GM23248 (cell line): ENCODE measurements around the gene FBXO47. TPM values are rescaled to one million over a fixed set of nuclear protein-coding genes. Genes with fewer than 3 reads are reported as not detected.
A peak's percentile ranks its signal among the peaks of the same experiment; 100 is the strongest.

Source experiments
- DNase-seq: peaks from one replicate; pipeline ENCODE4 v3.0.0-alpha.2; 2015
- H2AFZ ChIP-seq: fragments of 200-600 bp; sonication (generic); 2 replicates; pipeline ENCODE4 v1.6.1; 2016; ENCODE audit warnings: antibody characterized with exemption
- H3F3A ChIP-seq: fragments of 200-600 bp; sonication (generic); 2 replicates; pipeline ENCODE4 v1.6.1; 2016; ENCODE audit warnings: mild to moderate bottlenecking, antibody characterized with exemption, mixed run types; ENCODE audit not compliant: insufficient read depth
- H3K27ac ChIP-seq: fragments of 200-600 bp; sonication (generic); 2 replicates; pipeline ENCODE4 v1.5.1; 2016; ENCODE audit warnings: mild to moderate bottlenecking
- H3K27me3 ChIP-seq: fragments of 200-600 bp; sonication (generic); replicated peaks from 2 replicates; pipeline ENCODE4 v1.6.1; 2016; ENCODE audit warnings: mild to moderate bottlenecking; ENCODE audit not compliant: insufficient read depth
- H3K36me3 ChIP-seq: fragments of 200-600 bp; sonication (generic); 2 replicates; pipeline ENCODE4 v1.6.1; 2016; ENCODE audit warnings: low read depth, mild to moderate bottlenecking
- H3K4me1 ChIP-seq: fragments of 200-600 bp; sonication (generic); 2 replicates; pipeline ENCODE4 v1.6.1; 2016; ENCODE audit warnings: mild to moderate bottlenecking; ENCODE audit not compliant: insufficient read depth
- H3K4me2 ChIP-seq: fragments of 200-600 bp; sonication (generic); one replicate; pipeline ENCODE4 v1.6.1; 2016; ENCODE audit warnings: mild to moderate bottlenecking; ENCODE audit not compliant: unreplicated experiment
- H3K4me3 ChIP-seq: fragments of 200-600 bp; sonication (generic); 2 replicates; pipeline ENCODE4 v1.5.1; 2016; ENCODE audit warnings: mild to moderate bottlenecking
- H3K79me2 ChIP-seq: fragments of 200-600 bp; sonication (generic); 2 replicates; pipeline ENCODE4 v1.6.1; 2016; ENCODE audit warnings: mild to moderate bottlenecking; ENCODE audit not compliant: insufficient read depth
- H3K9ac ChIP-seq: fragments of 200-600 bp; sonication (generic); 2 replicates; pipeline ENCODE4 v1.6.1; 2016; ENCODE audit warnings: mild to moderate bottlenecking
- H3K9me2 ChIP-seq: fragments of 200-600 bp; sonication (generic); 2 replicates; pipeline ENCODE4 v1.6.1; 2016; ENCODE audit warnings: mixed run types, mild to moderate bottlenecking, moderate library complexity; ENCODE audit not compliant: insufficient read depth
- H3K9me3 ChIP-seq: fragments of 200-600 bp; sonication (generic); one replicate; pipeline ENCODE4 v1.6.1; 2017; ENCODE audit warnings: low read depth
- H4K20me1 ChIP-seq: fragments of 200-600 bp; sonication (generic); 2 replicates; pipeline ENCODE4 v1.6.0; 2016; ENCODE audit not compliant: insufficient read depth
- EZH2 ChIP-seq: fragments of 200-600 bp; sonication (generic); IDR thresholded peaks from 2 replicates; pipeline ENCODE4 v1.6.1; 2018; ENCODE audit warnings: antibody characterized with exemption, mild to moderate bottlenecking; ENCODE audit not compliant: insufficient read depth, poor library complexity, severe bottlenecking
- EZH2phosphoT487 ChIP-seq: fragments of 200-600 bp; sonication (generic); IDR thresholded peaks from 2 replicates; pipeline ENCODE4 v1.6.1; 2018; ENCODE audit warnings: antibody characterized with exemption, moderate library complexity, mild to moderate bottlenecking, low read depth; ENCODE audit not compliant: insufficient read depth
- WGBS, 2 experiments: methylation state at CpG; one replicate each; pipeline ENCODE4 v1.1.6; 2015 to 2017; ENCODE audit warnings: low lambda C conversion rate in 2 of 2, low coverage in 1 of 2; ENCODE audit errors: missing lambda C conversion rate in 2 of 2; 5-methylcytosine and 5-hydroxymethylcytosine counted together
- in situ Hi-C: fragments of 300-500 bp; cut with MboI; formaldehyde crosslinking; loops from 2 replicates; pipeline ENCODE4 v1.15.0; 2020
- polyA plus RNA-seq: library from polyadenylated mRNA; unstranded; fragments of >200 nt; fragmentation: Nextera tagmentation; extraction: Ambion mirVana; gene quantifications from 2 replicates; pipeline ENCODE4 v1.2.1, GENCODE V29; 2016
- total RNA-seq: library from RNA; depleted of rRNA; stranded (reverse); fragments of >200 nt; shearing (Covaris generic); gene quantifications from 2 replicates; pipeline ENCODE4 v1.2.3, GENCODE V29; 2014

FBXO47 gene
- total and polyA plus RNA-seq, 2 experiments from 2014 or later, result under 0.01 TPM; not detected in 1

DNA sequence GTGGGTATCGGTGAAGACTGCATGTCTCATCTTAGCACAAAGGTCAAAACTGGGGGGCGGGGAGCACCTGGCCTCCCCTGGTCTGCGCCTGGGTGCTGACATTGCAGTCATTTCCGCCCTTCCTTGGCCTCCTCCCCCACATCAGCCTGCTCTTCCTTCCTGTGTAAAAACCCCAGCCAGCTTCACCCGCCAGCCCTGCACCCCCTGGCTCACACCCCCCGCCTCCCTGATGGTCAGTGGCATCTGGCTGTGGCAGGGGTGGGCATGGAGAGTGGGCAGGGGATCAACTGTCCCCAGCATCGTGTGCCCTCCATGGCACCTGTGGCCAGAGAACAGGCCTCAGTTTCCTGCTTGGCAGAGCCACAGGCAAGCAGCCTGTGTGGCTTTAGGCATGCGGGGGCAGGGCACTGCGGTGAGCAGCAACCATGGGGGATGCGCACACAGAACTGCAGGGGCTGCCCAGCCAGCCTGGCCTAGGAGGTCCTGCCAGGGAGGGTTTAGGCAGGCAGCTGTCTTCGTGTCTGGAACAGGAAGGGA lies 68.3 kb downstream of the FBXO47 start:
- peaks cover 21% of the 10 kb centered on the region for H3K4me1 ChIP-seq
- H3K9ac ChIP-seq, result no peak overlapping the region
- H3K79me2 ChIP-seq, result peaks cover 88% of the 10 kb centered on the region
- in situ Hi-C loops, result no loop called here
- H2AFZ ChIP-seq, result no peak overlapping the region
- H3K9me2 ChIP-seq, result no peaks in the 10 kb centered on the region
- 80 to 83% methylated on average over 8 of the region's 11 CpGs for WGBS, 2 experiments
- TF ChIP-seq EZH2phosphoT487 (no peak), EZH2 (no peak)
- no peaks in the 10 kb centered on the region for H3K27me3 ChIP-seq
- H4K20me1 ChIP-seq, result peaks cover 26% of the 10 kb centered on the region
- no peak for DNase-seq
- H3K27ac ChIP-seq, result no peak overlapping the region
- no peaks in the 10 kb centered on the region for H3K9me3 ChIP-seq
- H3K4me3 ChIP-seq, result no peak overlapping the region
- peaks cover 78% of the 10 kb centered on the region for H3F3A ChIP-seq
- H3K36me3 ChIP-seq, result peaks cover 55% of the 10 kb centered on the region
- no peak overlapping the region for H3K4me2 ChIP-seq

DNA sequence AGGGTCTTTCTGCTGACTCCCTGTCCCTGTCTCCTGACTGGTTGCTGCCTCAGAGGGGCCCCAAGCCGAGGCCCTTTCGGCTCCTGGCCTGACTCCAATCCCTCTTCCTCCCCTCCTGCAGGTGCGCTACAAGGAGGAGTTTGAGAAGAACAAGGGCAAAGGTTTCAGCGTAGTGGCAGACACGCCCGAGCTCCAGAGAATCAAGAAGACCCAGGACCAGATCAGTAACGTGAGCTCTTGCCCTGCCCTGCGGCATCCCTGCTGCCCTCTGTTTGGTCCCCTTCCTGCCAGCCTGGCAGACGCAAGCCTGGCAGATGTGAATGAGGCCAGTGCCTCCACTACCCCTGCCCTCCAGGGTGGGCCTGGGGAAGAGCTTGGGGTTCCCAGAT lies 68.9 kb downstream of the FBXO47 start:
- no peaks in the 10 kb centered on the region for H3K9me3 ChIP-seq
- H3F3A ChIP-seq, result peaks cover 72% of the 10 kb centered on the region
- H4K20me1 ChIP-seq, result peaks cover 20% of the 10 kb centered on the region
- DNase-seq, result no peak
- H2AFZ ChIP-seq, result no peak overlapping the region
- peaks cover 15% of the 10 kb centered on the region for H3K4me1 ChIP-seq
- no peaks in the 10 kb centered on the region for H3K9me2 ChIP-seq
- peaks cover 88% of the 10 kb centered on the region for H3K79me2 ChIP-seq
- no peak overlapping the region for H3K9ac ChIP-seq
- TF ChIP-seq EZH2phosphoT487 (no peak), EZH2 (no peak)
- no peak overlapping the region for H3K4me2 ChIP-seq
- in situ Hi-C loops, result no loop called here
- 0 out of 2 replicates have a peak overlapping the region, but pooled peaks have one; percentile 2 for H3K27ac ChIP-seq
- no peaks in the 10 kb centered on the region for H3K27me3 ChIP-seq
- WGBS, 2 experiments, result 82 to 88% methylated on average over 8 to 9 of the region's 9 CpGs
- peaks cover 50% of the 10 kb centered on the region for H3K36me3 ChIP-seq
- H3K4me3 ChIP-seq, result no peak overlapping the region

DNA sequence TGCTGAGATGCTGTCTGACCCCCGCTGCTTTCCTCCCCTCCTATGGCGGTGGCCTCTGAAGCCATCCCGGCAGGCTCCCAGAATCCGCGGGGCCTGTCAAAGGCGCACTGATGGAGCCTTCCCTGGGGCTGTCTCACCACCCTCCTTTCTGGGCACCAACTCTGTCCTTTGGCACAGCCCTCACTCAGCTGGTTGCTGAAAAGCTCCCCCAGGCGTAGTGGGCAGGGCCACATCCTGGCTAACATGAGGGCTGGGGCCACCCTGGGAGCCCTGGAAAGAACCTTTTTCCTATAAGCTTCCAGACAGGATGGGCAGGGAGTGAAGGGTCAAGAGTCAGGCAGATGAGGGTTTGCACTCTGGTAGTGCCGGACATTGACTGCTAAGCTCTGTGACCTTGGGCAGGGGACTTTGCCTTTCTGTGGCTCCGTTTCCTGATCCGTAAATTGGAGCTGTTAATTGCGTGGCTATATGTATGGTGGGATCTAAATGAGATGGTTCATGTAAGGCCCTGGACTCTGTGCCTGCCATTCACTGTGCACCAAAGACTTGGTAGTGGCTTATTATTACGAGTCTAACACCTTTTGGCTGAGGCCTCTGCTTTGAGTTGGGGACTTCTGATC lies 69.4 kb downstream of the FBXO47 start:
- Histone ChIP-seq H3K4me1 (peaks cover 15% of the 10 kb centered on the region), H3K4me2 (no peak overlapping the region), H3K9me3 (no peaks in the 10 kb centered on the region), H3K27ac (0 out of 2 replicates have a peak overlapping the region, but pooled peaks have one; percentile 2), H3K27me3 (no peaks in the 10 kb centered on the region), H3K36me3 (peaks cover 50% of the 10 kb centered on the region), H3F3A (peaks cover 71% of the 10 kb centered on the region), H2AFZ (no peak overlapping the region), H3K79me2 (peaks cover 88% of the 10 kb centered on the region), H3K9me2 (no peaks in the 10 kb centered on the region), H3K9ac (no peak overlapping the region), H4K20me1 (peaks cover 15% of the 10 kb centered on the region), H3K4me3 (no peak overlapping the region)
- TF ChIP-seq EZH2phosphoT487 (no peak), EZH2 (no peak)
- no peak for DNase-seq
- WGBS, 2 experiments, result 88 to 90% methylated on average over 12 of the region's 12 CpGs
- in situ Hi-C loops, result no loop called here

DNA sequence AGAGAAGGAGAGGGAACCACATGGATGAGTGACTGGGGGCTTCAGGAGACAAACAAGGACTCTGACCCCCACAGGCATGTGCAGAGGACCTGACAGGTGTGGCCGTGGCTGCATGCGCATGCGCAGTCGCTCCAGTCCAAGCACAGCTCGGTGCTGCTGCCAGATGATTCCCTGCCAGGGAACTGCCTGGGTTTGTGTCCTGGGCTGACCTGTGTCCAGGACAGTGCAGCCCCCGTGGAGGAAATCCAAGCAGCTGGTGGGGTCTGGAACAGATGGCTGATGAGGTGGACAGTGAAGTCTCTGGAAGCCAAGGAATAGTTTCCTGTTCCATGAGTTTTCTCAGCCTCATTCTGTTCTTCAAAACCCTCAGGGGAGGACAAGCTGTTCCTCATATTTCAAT lies 70.0 kb downstream of the FBXO47 start:
- WGBS, 2 experiments, result 58 to 65% methylated on average over 6 of the region's 6 CpGs

More for the DNA sequence above, 70.0 kb downstream of the FBXO47 start:
- in situ Hi-C loops, result no loop called here
- Histone ChIP-seq H3K4me2 (no peak overlapping the region), H2AFZ (no peak overlapping the region), H4K20me1 (peaks cover 14% of the 10 kb centered on the region), H3F3A (peaks cover 70% of the 10 kb centered on the region), H3K36me3 (peaks cover 52% of the 10 kb centered on the region), H3K4me3 (no peak overlapping the region), H3K9me2 (no peaks in the 10 kb centered on the region), H3K9me3 (no peaks in the 10 kb centered on the region), H3K27me3 (no peaks in the 10 kb centered on the region), H3K27ac (0 out of 2 replicates have a peak overlapping the region, but pooled peaks have one; percentile 0), H3K9ac (no peak overlapping the region), H3K79me2 (peaks cover 88% of the 10 kb centered on the region), H3K4me1 (peaks cover 15% of the 10 kb centered on the region)
- no peak for DNase-seq
- no peak for TF ChIP-seq EZH2
- TF ChIP-seq EZH2phosphoT487, result no peak
